C4-2B (cell line): ENCODE data around the gene TSPAN9.

Experiments used
- CTCF ChIP-seq: fragments of 450-650 bp; conservative IDR thresholded peaks from 2 replicates; pipeline ENCODE4 v1.5.1; 2017; ENCODE audit warnings: mild to moderate bottlenecking
- ZFX ChIP-seq: fragments of 450-650 bp; IDR thresholded peaks from 2 replicates; pipeline ENCODE4 v1.6.1; 2017

GRCh38 chr12:3089588-3089987 is 12.4 kb downstream of the TSPAN9 start:
- TF ChIP-seq CTCF: no peak
- TF ChIP-seq ZFX: no peak
